ENCODE measurements around the gene MUTYH.

- TF ChIP-seq GATA2 (IDR thresholded peaks at IDR 0.05; ENCODE audit: low read depth, low read length) (no peak), GATA3 (IDR thresholded peaks at IDR 0.05; ENCODE audit: low read depth, low read length) (no peak)
These were observed 35.7 kb downstream of the MUTYH start for GRCh38 chr1:45304311-45305081.

Measured in SH-SY5Y (cell line).